NT2/D1 (cell line): ENCODE measurements around the gene SDSL.

Experiments used
- YY1 ChIP-seq: IDR thresholded peaks from 2 replicates; pipeline ENCODE4 v1.6.1; 2011; ENCODE audit not compliant: insufficient read length, insufficient read depth
- ZNF274 ChIP-seq: IDR thresholded peaks from 2 replicates; pipeline ENCODE4 v1.6.1; 2011; ENCODE audit warnings: mild to moderate bottlenecking, low read depth, low read length

DNA sequence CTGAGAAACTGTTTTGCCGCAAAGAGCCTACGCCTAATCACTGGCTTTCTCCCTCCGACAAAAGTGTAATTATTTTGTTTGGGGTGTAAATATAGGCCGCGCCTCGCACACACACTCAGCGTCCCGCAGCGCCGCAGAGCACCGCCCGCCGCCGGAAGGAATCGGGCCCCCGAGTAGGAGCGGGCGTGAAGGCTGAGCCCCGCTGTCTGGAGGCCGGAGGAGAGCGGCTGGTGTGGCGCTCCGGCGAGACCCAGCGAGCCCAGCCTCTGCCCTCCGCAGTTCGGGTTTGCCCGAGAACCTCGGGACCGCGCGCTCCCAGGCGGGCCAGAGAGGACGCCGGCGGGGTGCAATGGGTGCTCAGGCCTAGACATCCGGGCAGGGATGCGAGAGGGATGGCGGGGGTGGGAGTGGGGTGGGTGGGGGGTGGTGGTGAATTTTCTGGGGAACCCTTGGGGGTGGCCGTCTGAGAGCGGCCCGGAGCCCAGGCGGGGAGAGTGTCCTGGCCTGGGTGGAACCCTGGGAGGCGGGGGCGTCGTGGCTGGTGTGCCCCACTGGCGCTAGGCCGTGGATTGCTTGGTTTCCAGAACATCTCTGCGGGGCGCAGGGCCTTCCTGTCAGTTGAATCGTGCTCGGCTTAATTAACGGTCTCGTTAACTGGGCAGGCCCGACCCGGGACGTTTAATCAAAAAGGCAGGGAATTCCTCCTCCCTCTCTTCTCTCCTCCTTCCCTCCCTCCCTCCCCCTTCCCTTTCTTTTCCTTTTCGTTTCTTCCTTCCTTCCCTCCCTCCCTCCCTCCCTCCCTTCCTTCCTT lies 54.2 kb downstream of the SDSL start:
- no peak for TF ChIP-seq ZNF274
- TF ChIP-seq YY1: no peak
